Keratinocyte (primary cell): ENCODE results near the gene PSMA3.

Experiments used
- CTCF ChIP-seq, 3 experiments: IDR thresholded peaks in 1 of 3; conservative IDR thresholded peaks in 1 of 3; optimal IDR thresholded peaks in 1 of 3; 2 replicates in 2 of 3; 3 replicates in 1 of 3; pipeline versions ENCODE3 to v1.5.1; 2011; ENCODE audit warnings: low read length in 3 of 3, mild to moderate bottlenecking in 3 of 3, moderate library complexity in 2 of 3, control low read depth in 1 of 3, inconsistent platforms in 1 of 3; ENCODE audit not compliant: insufficient read depth in 2 of 3; ENCODE audit errors: extremely low read depth in 1 of 3
- EZH2 ChIP-seq: IDR thresholded peaks from one replicate; pipeline ENCODE4 v1.6.1; 2012; ENCODE audit warnings: inconsistent platforms, mild to moderate bottlenecking, low read length, moderate library complexity

DNA sequence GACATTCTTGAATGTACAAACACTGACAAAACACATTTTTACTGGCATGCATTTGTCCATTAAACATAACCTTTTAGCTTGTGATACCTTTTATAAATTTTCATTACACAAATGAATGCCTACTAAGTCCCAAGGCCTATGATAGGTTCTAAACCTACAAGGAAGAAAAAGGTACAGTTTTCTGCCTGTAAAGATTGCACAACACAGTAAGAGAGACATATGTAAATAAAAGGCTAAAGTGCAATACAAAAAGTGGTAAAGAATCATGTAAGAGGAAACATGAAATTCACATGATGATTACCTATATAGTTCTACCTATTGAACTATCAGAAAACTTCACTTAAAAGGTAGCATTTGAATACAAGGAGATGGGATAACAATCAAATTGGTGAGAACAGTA lies 39.1 kb downstream of the PSMA3 start:
- TF ChIP-seq CTCF (optimal IDR thresholded peaks at IDR 0.05 in 1 of 3, IDR thresholded peaks at IDR 0.05 in 1 of 3, conservative IDR thresholded peaks at IDR 0.05 in 1 of 3; ENCODE audit: extremely low read depth in 1 of 3, insufficient read depth in 2 of 3, low read length in 3 of 3): no peak
- TF ChIP-seq EZH2: no peak
